ENCODE measurements around the gene CELF4.

The CELF4 gene

GRCh38 chr18:37297106-37297505 lies 268.5 kb downstream of the CELF4 start:
- DNase-seq (no peak), ATAC-seq (ENCODE audit: insufficient read depth, low read depth) (no peak)
- Histone ChIP-seq H3K4me1 (ENCODE audit: insufficient read depth, low read length) (no peaks in the 10 kb centered on the region), H4K20me1 (ENCODE audit: insufficient read depth, low read length) (peaks cover 3% of the 10 kb centered on the region; the same call in 1 of the 2 replicates), H3K4me3 (ENCODE audit: low read depth in 1 of 2, low read length in 2 of 2) (no peak overlapping the region), H3K36me3 (ENCODE audit: insufficient read depth, low read length) (no peaks in the 10 kb centered on the region), H3K9ac (ENCODE audit: low read depth, low read length) (no peak overlapping the region), H2AFZ (ENCODE audit: low read depth, low read length) (no peak overlapping the region), H3K4me2 (ENCODE audit: insufficient read depth, low read length) (no peak overlapping the region), H3K27ac (ENCODE audit: low read length) (no peak overlapping the region), H3K27me3 (ENCODE audit: insufficient read depth, low read length, poor library complexity) (no peaks in the 10 kb centered on the region), H3K9me3 (ENCODE audit: insufficient read depth, low read length, severe bottlenecking) (no peaks in the 10 kb centered on the region), H3K79me2 (ENCODE audit: insufficient read depth, low read length) (no peaks in the 10 kb centered on the region)
- TF ChIP-seq CTCF (IDR thresholded peaks at IDR 0.05; ENCODE audit: borderline replicate concordance, extremely low read depth, low read length, poor library complexity, severe bottlenecking) = no peak
- TF ChIP-seq EZH2 (IDR thresholded peaks at IDR 0.05; ENCODE audit: borderline replicate concordance, low read depth, low read length, severe bottlenecking) = no peak

GRCh38 chr18:37294951-37295350 lies 270.6 kb downstream of the CELF4 start:
- no peak overlapping the region for H3K27ac ChIP-seq (ENCODE audit: low read length)
- no peak for DNase-seq

GRCh38 chr18:37293359-37293758 lies 272.2 kb downstream of the CELF4 start:
- Histone ChIP-seq H3K9me3 (ENCODE audit: insufficient read depth, low read length, severe bottlenecking) (no peaks in the 10 kb centered on the region), H3K27ac (ENCODE audit: low read length) (no peak overlapping the region), H3K9ac (ENCODE audit: low read depth, low read length) (no peak overlapping the region), H2AFZ (ENCODE audit: low read depth, low read length) (no peak overlapping the region), H3K79me2 (ENCODE audit: insufficient read depth, low read length) (no peaks in the 10 kb centered on the region), H3K27me3 (ENCODE audit: insufficient read depth, low read length, poor library complexity) (no peaks in the 10 kb centered on the region), H4K20me1 (ENCODE audit: insufficient read depth, low read length) (peaks cover 3% of the 10 kb centered on the region; the same call in 1 of the 2 replicates), H3K4me2 (ENCODE audit: insufficient read depth, low read length) (no peak overlapping the region), H3K4me3 (ENCODE audit: low read depth in 1 of 2, low read length in 2 of 2) (no peak overlapping the region), H3K36me3 (ENCODE audit: insufficient read depth, low read length) (no peaks in the 10 kb centered on the region), H3K4me1 (ENCODE audit: insufficient read depth, low read length) (no peaks in the 10 kb centered on the region)
- no peak for DNase-seq
- TF ChIP-seq CTCF (IDR thresholded peaks at IDR 0.05; ENCODE audit: borderline replicate concordance, extremely low read depth, low read length, poor library complexity, severe bottlenecking) = no peak
- TF ChIP-seq EZH2 (IDR thresholded peaks at IDR 0.05; ENCODE audit: borderline replicate concordance, low read depth, low read length, severe bottlenecking) = no peak
- no peak for ATAC-seq (ENCODE audit: insufficient read depth, low read depth)

More at GRCh38 chr18:37294951-37295350, 270.6 kb downstream of the CELF4 start:
- ATAC-seq (ENCODE audit: insufficient read depth, low read depth) = no peak
- Histone ChIP-seq H3K4me2 (ENCODE audit: insufficient read depth, low read length) (no peak overlapping the region), H3K9me3 (ENCODE audit: insufficient read depth, low read length, severe bottlenecking) (no peaks in the 10 kb centered on the region), H3K4me3 (ENCODE audit: low read depth in 1 of 2, low read length in 2 of 2) (no peak overlapping the region), H3K79me2 (ENCODE audit: insufficient read depth, low read length) (no peaks in the 10 kb centered on the region), H3K27me3 (ENCODE audit: insufficient read depth, low read length, poor library complexity) (no peaks in the 10 kb centered on the region), H3K4me1 (ENCODE audit: insufficient read depth, low read length) (no peaks in the 10 kb centered on the region), H4K20me1 (ENCODE audit: insufficient read depth, low read length) (peaks cover 3% of the 10 kb centered on the region; the same call in 1 of the 2 replicates), H2AFZ (ENCODE audit: low read depth, low read length) (no peak overlapping the region), H3K36me3 (ENCODE audit: insufficient read depth, low read length) (no peaks in the 10 kb centered on the region), H3K9ac (ENCODE audit: low read depth, low read length) (no peak overlapping the region)
- peak; percentile 33 for TF ChIP-seq CTCF (IDR thresholded peaks at IDR 0.05; ENCODE audit: borderline replicate concordance, extremely low read depth, low read length, poor library complexity, severe bottlenecking)
- no peak for TF ChIP-seq EZH2 (IDR thresholded peaks at IDR 0.05; ENCODE audit: borderline replicate concordance, low read depth, low read length, severe bottlenecking)

- no peak for ATAC-seq (ENCODE audit: insufficient read depth, low read depth)
- TF ChIP-seq CTCF (IDR thresholded peaks at IDR 0.05; ENCODE audit: borderline replicate concordance, extremely low read depth, low read length, poor library complexity, severe bottlenecking) (no peak), EZH2 (IDR thresholded peaks at IDR 0.05; ENCODE audit: borderline replicate concordance, low read depth, low read length, severe bottlenecking) (no peak)
- Histone ChIP-seq H3K9me3 (ENCODE audit: insufficient read depth, low read length, severe bottlenecking) (no peaks in the 10 kb centered on the region), H3K79me2 (ENCODE audit: insufficient read depth, low read length) (no peaks in the 10 kb centered on the region), H3K4me1 (ENCODE audit: insufficient read depth, low read length) (no peaks in the 10 kb centered on the region), H3K27ac (ENCODE audit: low read length) (no peak overlapping the region), H3K9ac (ENCODE audit: low read depth, low read length) (no peak overlapping the region), H3K27me3 (ENCODE audit: insufficient read depth, low read length, poor library complexity) (no peaks in the 10 kb centered on the region), H3K36me3 (ENCODE audit: insufficient read depth, low read length) (no peaks in the 10 kb centered on the region), H2AFZ (ENCODE audit: low read depth, low read length) (no peak overlapping the region), H3K4me2 (ENCODE audit: insufficient read depth, low read length) (no peak overlapping the region), H3K4me3 (ENCODE audit: low read depth in 1 of 2, low read length in 2 of 2) (no peak overlapping the region), H4K20me1 (ENCODE audit: insufficient read depth, low read length) (no peaks in the 10 kb centered on the region)
- no peak for DNase-seq
Observed at GRCh38 chr18:37289423-37289822, 276.2 kb downstream of the CELF4 start.

All from DND-41 (cell line).